Cardiac fibroblast (primary cell): Measurements from ENCODE around the gene TIFAB.
A peak's percentile ranks its signal among the peaks of the same experiment; 100 is the strongest.

Source experiments
- DNase-seq, 2 donors: peaks; one replicate each; pipeline versions ENCODE4 v3.0.0 to v3.0.0-alpha.2; 2010; ENCODE audit warnings: low read depth in 2 of 2
- H3K4me3 ChIP-seq, 2 donors: replicated peaks in 1 of 2; 1 replicate in 1 of 2; 2 replicates in 1 of 2; pipeline ENCODE4 v1.5.1; 2011; ENCODE audit warnings: low read depth in 2 of 2, low read length in 2 of 2, mild to moderate bottlenecking in 2 of 2, moderate library complexity in 1 of 2
- CTCF ChIP-seq: IDR thresholded peaks from one replicate; pipeline ENCODE4 v1.5.1; 2011; ENCODE audit warnings: low read depth, mild to moderate bottlenecking, low read length, inconsistent platforms

TIFAB gene

DNA sequence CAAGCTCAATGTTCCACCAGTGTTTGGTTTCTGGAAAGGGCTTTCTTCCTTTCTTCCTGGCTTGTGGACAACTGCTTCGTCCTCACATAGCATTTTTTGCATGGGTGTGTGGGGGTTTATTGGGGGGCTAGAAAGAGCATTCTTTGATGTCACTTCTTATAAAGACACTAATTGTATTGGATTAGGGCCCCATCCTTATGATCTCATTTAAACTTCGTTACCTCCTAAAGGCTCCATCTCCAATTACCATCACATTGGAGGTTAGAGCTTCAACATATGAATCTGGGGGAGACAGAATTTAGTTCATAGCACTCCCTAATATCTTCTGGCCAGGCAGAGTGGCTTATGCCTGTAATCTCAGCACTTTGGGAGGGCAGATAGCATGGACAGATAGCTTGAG lies 47.1 kb downstream of the TIFAB start:
- DNase-seq = no peak
- H3K4me3 ChIP-seq = no peak overlapping the region
- TF ChIP-seq CTCF = no peak

DNA sequence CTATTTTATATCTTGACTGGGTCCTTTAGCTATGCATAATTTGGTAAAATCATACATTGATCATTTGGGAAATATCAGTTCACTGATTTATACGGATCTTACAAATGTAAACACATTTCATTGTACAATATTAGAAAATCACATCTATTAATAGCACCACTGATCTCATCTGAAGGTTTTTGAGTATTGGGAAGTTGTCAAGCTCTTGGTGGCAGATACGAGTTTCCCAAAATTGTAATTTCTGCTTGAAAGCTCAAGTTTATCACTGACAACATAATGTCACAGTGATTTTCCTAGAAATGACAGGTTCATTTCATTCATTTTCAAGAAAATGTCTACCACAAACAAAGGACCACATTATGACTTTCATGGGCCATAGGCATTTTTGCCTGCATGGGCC lies 50.1 kb downstream of the TIFAB start:
- TF ChIP-seq CTCF = no peak
- H3K4me3 ChIP-seq = no peak overlapping the region
- no peak for DNase-seq

GRCh38 chr5:135400866-135401265 lies 51.3 kb downstream of the TIFAB start:
- no peak for TF ChIP-seq CTCF
- no peak overlapping the region for H3K4me3 ChIP-seq
- DNase-seq = no peak

DNA sequence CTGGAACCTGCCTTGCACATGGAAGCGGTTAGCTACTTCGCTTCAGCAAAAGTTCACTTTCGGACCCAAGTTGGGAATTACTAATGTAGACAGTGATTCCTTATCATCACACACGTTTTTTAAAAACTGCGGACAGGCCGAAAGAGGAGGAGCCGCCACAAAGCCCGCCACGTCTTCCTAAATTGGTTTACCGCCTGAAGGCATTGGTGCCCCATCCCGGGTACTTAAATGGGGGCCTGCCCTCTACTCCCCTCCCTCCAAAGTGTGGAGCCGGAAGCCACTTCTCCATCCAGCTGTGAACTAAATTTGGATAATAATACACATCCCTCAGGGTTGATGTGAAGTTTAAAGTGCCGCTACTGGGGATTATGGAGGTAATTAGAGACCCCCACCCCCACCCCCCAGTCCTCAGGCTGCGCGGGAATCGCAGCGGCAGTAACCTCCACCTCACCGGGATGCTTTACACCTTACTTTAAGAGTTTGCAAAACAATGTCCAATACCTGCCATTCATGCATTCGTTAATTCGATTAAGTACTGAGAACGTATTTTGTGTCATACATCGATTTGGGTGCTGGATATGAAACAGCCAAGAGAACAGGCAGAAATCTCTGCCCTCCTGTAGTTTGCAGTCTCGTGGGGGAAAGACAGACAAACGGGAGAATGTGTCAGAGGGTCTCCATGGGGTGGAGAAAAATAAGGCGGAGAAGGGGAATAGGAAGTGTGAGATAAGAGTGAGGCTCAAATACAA lies 52.2 kb downstream of the TIFAB start:
- H3K4me3 ChIP-seq = peak overlapping the region; percentile 67 to 84
- TF ChIP-seq CTCF = no peak
- no peak for DNase-seq

DNA sequence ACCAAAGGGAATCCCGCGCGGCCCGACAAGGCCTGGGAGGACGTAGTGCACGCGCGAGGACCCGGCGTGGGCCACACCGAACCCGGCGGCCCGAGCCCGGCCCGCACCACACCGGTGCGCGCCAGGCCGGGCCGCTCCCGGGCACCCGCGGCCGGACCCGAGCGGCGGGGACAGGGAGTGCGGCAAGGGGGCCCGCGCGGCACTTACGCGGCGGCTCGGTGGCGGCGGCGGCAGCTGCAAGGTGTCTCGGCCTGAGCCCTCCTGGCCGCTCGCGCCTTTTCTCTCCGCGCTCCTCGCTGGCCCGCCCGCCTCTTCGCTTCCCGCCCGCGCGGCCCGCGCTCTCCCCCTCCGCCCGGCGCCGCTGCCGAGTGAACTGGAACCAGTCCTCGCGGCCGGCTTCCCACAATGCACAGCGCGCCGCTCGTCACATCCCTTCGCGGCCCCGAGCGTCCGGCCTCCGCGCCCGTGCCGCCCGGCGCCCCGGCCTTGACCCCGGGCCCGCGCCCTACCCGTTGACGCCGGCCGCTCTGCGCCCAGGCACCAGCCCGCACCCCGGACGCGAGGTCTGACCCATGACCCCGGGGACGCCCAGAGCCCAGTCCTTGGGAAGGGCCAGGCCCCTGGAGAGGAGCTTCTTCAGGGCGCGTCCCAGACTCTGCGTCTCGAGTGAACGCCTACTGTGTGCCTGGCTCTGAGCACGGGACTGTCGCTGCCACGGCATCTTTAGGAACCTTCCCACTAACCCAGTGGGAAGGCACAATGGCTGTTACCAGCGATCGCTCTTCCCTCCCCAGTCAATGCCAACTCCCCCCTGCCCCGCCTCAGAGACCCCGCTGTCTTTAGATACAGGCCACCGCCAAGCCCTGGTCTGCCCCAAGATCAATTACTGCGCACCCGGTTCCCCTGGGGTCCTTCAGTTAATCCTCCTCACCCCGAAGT lies 53.0 kb downstream of the TIFAB start, which contains the start of gene MACROH2A1:
TSS of gene MACROH2A1 (minus strand) at position 377 of the 939 bp plus-strand sequence. CDS start 10,138 bp downstream, outside the sequence.
- TF ChIP-seq CTCF = no peak
- peak within 1 kb of the TSS; percentile 79 to 84 for H3K4me3 ChIP-seq
- DNase-seq = peak; percentile 84 to 89

GRCh38 chr5:135398160-135398854 lies 53.8 kb downstream of the TIFAB start:
- peak in 1 of 2 donors; percentile 39 for DNase-seq
- peak overlapping the region; percentile 79 to 84 for H3K4me3 ChIP-seq
- no peak for TF ChIP-seq CTCF
